Activated effector memory CD4-positive, alpha-beta T cell treated with anti-CD3 and anti-CD28 coated beads, Interleukin-2, amount 50 U/mL, for 16 hours (primary cell): Measurements from ENCODE around the gene MED9.

Experiments used
- DNase-seq: peaks from one replicate; pipeline ENCODE4 v3.0.0-alpha.2; 2020

Gene MED9

GRCh38 chr17:17518014-17518413, 41.2 kb downstream of the MED9 start:
- DNase-seq = no peak

DNA sequence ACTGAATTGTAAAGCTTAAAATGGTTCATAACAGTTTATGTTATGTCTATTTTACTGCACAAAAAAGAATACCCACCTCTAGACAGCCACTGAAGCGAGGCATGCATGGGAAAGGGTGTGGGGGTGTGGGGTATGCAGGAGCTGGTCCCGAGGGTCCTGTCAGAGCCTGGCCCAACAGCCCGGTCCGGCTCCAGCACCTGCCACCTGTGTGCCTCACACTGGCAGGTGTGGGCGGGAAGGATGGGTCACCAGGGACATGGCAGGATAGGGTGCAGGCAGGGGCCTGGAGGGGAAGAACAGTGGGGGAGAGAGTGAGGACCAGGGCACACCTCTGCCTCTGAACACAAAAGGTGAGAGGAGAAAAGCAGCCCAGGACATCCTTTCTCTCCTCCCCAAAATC, 42.2 kb downstream of the MED9 start:
- DNase-seq = no peak

DNA sequence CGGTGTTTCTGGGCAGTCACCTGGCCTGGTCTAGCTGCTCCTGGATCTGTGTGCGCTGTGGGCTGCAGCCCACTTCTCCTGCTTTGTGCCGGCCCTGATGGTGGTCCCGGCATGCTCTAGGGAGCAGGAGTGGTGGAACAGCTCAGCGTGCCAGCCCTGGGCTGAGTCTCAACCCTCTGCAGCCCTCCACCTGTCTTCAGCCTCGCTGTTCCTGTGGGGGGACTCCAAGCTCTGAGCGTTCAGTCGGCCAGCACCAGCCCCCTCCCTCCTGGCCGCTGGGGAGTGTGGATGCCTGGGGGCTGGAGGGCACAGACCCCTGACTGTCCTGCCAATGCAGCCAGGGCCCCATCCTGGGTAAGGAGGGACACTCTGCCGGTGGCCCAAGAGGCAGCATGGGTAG, 43.1 kb downstream of the MED9 start:
- no peak for DNase-seq

- no peak for DNase-seq
These were observed 43.9 kb downstream of the MED9 start for GRCh38 chr17:17520599-17521232.

GRCh38 chr17:17523001-17523730, 46.4 kb downstream of the MED9 start:
- DNase-seq = no peak

GRCh38 chr17:17523731-17524490, 47.1 kb downstream of the MED9 start:
- no peak for DNase-seq

DNA sequence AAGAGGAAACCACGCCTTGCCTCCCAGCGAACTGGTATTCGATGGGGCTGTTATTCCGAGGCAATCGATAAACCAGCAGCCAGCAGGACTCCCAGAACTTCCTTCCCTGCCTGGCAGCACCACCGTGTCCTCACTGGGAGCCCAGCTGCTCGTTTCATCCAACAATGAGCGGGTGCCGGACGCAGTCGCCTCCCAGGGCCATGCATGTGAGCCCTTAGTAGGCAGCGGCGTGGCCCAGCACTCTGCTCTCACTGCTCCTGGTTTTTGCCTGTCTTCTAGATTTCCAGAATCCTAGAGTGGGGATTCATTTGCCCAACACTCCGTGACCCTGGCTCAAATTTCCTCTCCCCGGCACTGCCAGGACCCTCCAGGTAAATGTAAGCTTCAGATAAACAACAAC, 48.5 kb downstream of the MED9 start:
- DNase-seq = no peak

DNA sequence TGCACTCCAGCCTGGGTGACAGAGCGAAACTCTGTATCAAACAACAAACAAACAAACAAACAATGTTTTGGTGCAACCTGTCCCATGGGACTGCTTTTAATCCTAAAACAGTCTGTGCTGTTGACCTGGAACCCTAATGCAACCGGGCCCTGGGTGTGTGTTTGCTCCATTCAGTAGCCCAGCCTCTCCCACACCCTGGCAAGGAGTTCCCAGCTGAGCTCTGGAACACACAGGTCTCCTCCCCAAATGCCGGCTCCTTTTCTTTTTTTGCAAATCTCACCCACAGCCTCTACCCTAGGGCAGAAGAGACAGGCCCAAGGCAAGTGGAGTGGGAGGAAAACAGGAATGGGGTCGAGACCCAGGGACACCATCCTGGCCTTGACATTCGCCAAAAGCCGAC, 49.2 kb downstream of the MED9 start:
- DNase-seq = no peak

GRCh38 chr17:17526369-17526768, 49.6 kb downstream of the MED9 start:
- no peak for DNase-seq

- DNase-seq = no peak
These were observed 50.7 kb downstream of the MED9 start for GRCh38 chr17:17527534-17527933.

- no peak for DNase-seq
These were observed 51.2 kb downstream of the MED9 start for GRCh38 chr17:17527956-17528500.

GRCh38 chr17:17528696-17529652, 52.2 kb downstream of the MED9 start:
- no peak for DNase-seq

GRCh38 chr17:17531156-17531555, 54.4 kb downstream of the MED9 start:
- DNase-seq = no peak

GRCh38 chr17:17532991-17533390, 56.2 kb downstream of the MED9 start:
- DNase-seq = no peak

DNA sequence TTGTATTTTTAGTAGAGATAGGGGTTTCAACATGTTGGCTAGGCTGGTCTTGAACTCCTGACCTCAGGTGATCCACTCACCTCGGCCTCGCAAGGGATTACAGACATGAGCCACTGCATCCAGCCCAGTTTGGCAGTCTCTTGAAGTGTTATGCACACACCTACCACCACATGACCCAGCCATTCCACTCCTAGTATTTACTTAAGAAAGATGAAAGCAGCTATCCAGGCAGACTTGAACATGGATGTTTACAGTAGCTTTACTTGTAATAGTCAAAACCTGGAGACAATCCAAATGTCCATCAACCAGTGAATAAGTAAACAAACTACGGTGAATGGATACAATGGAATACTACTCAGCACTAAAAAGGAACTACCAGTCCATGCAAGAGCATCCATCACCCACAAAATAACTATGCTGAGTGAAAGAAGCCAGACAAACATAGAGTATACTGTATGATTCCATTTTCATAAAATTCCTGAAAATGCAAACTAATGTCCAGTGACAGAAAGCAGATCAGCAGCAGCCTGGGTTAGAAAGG, 57.2 kb downstream of the MED9 start:
- DNase-seq = no peak

DNA sequence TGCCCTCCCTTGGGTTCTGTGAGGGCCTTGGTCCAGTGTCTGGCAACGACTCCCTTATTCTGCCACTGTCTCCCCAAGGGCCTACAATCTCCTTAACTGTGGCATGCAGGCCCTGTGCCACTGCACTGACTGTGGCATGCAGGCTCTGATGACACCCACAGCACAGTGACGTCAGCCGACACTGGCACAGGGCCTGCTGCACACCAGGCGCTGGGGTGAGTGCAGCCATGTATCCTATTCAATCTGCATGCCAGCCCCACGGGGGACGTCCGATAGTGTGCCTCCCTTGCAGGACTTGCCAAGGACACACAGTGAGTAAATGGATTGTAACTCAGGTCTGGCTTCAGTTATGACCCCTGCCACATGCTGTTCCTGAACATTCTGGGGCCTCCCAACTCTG, 59.2 kb downstream of the MED9 start:
- DNase-seq = no peak

- no peak for DNase-seq
These were observed 59.9 kb downstream of the MED9 start for GRCh38 chr17:17536702-17537101.

DNA sequence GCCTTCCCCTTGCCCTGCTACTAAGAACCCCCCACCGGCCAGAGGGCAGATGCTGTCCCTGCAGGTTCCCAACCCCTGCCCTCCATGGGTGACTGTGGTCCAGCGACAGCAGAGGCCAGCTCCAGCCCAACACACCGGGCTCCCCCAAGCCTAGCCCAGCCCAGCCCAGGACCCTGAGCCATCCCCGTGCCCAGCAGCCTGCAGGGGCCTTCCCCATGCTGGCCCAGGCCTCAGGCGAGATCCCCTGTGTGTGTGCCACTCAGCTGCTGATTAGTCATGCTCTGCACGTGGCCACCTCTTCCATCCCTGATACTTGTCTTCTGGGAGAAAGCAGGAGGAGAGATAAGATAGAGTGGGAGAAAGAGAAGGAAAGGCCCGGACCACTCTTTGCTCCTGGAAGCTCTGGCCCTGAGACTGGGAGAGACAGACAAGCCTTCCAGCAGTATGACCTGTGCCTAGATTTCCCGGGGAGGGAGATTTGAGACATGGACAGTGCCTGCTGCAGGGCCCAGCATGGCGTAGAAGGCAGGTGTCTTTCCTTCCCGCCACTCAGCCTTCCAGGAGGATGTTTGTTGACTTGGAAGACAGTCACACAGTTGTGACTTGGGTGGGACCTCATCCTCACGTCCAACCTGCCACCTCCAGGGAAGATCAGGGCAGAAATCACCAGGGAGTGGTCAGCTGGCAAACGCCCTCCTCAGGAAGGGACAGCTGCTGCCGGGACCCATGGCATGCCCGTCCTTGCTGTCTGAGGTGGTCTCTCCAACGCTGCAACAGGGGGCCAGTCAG, 60.7 kb downstream of the MED9 start:
- DNase-seq = no peak

DNA sequence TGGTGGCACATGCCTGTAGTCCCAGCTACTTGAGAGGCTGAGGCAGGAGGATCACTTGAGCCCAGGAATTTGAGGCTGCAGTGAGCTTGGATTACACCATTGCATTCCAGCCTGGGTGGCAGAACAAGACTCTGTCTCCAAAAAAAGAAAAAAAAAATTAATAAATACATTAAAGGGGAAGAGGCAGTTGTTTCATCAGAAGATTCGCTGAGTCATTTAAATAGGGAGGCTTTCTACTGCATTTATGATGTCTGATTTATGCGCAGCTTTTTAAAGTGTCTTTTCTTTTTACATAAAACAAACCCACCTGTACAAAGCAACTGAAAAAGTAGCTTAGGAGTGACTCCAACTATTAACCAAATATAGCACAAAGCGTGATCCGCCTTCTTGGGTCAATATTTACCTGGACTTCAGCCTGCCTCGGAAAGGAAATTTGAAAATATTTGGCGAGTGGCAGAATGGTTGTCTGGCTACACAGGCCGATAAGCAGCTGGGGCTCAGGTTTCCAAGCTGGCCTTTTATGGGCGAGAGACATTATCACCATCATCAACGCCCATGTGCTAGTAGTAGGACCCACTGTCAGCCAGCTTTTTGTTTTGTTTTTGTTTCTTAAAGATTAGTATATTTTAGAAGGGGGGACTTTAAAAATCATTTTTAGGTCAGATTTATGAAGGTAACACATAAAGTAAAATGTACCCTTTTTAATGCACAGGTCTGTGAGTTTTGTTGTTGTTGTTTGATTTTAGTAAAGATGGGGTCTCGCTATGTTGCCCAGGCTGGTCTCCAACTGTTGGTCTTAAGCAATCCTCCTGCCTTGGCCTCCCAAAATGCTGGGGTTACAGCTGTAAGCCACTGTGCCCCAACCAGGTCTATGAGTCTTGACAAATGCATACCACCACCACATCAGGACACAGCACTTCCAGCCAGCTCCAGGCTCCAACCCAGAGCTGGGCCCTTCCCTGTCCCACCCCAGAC, 61.9 kb downstream of the MED9 start:
- DNase-seq = no peak

- DNase-seq = no peak
These were observed 62.8 kb downstream of the MED9 start for GRCh38 chr17:17539591-17539990.
